ENCODE results near the gene ASPHD1. TPM values are rescaled to one million over a fixed set of nuclear protein-coding genes. Genes with fewer than 3 reads are reported as not detected.
"Not testable (repeated sequence)": the region's sequence is repeated elsewhere in the genome, so short reads cannot be mapped to it uniquely, and the experiment has no call there.

ASPHD1 gene
- total RNA-seq, 1 donor from 2014 or later = 0.16 TPM

- intact Hi-C loops (cut with micrococcal nuclease) = loop anchor here (2.0 to 5.0 kb wide), 2 partner anchors 35 to 64 kb away; partner anchors contain the start of genes CDIPT and TMEM219
Observed at GRCh38 chr16:29927070-29927905, 27.0 kb downstream of the ASPHD1 start.

DNA sequence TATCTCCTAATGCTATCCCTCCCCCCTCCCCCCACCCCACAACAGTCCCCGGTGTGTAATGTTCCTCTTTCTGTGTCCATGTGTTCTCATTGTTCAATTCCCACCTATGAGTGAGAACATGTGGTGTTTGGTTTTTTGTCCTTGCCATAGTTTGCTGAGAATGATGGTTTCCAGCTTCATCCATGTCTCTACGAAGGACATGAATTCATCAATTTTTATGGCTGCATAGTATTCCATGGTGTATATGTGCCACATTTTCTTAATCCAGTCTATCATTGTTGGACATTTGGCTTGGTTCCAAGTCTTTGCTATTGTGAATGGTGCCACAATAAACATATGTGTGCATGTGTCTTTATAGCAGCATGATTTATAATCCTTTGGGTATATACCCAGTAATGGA is 31.5 kb downstream of the ASPHD1 start:
- intact Hi-C loops (cut with micrococcal nuclease) = not testable (repeated sequence)

DNA sequence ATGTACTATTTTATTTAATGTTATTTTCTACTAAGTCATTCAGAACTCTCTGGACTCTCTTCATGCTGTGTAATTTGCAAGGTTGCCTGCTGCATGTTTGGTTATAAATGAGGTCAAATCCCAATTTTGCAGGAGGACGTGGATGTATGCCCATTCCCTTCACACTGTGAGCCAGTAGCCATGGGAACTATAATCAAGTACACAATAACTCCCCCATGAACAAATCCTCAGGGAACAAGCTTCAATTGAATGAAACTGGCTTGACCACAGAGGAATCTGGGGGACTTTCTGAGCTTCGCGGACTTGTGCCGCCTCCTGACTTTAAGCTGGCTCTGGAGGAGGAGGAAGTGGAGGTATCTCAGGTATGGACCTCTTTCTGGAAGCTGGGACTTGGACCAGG is 40.4 kb downstream of the ASPHD1 start:
- intact Hi-C loops (cut with micrococcal nuclease) = no loop called here

DNA sequence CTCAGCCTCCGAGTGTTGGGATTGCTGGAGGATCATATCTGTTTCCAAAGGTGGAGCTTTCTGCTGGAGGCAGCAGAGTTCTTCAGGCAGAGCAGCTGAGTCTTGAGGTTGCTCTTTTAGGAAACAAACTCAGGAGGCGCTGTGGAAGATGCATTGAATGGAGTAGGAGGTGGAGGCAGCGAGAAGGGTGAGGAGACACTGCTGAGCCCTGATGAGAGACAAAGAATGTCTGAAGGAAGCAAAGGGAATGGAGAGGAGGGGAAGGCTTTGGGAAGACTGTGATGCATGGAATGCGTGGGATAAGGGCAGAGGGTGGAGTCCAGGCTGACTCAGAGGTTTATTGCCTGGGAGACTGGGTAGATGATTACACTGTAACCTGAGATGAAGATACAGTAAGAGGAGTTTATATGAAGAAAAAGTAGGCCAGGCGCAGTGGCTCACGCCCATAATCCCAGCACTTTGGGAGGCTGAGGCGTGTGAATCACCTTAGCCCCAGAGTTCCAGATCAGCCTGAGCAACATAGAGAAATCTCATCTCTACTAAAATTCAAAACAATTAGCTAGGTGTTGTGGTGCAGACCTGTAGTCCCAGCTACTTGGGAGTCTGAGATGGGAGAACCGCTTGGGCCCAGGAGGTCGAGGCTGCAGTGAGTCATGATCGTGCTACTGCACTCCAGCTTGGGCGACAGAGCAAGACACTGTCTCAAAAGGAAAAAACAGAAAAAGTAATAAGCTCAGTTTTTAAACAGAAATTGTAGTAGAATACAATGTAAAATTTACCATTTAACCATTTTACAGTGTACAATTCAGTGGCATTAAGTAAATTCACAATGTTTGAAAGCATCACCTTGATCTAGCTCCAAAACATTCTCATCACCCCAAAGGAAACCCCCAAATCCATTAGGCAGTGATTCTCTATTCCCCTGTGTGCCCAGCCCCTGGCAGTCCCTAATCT is 43.8 kb downstream of the ASPHD1 start:
- intact Hi-C loops (cut with micrococcal nuclease) = no loop called here

DNA sequence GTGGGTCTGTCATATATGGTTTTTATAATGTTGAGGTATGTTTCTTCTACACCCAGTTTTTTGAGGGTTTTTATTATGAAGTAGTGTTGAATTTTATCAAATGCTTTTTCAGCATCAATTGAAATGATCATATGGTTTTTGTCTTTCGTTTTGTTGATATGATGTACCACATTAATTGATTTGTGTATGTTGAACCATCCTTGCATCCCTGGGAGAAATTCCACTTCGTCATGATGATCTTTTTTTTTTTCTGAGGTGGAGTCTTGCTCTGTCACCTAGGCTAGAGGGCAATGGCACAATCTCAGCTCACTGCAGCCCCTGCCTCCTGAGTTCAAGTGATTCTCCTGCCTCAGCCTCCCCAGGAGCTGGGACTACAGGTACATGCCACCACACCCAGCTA is 47.6 kb downstream of the ASPHD1 start:
- intact Hi-C loops (cut with micrococcal nuclease) = no loop called here

DNA sequence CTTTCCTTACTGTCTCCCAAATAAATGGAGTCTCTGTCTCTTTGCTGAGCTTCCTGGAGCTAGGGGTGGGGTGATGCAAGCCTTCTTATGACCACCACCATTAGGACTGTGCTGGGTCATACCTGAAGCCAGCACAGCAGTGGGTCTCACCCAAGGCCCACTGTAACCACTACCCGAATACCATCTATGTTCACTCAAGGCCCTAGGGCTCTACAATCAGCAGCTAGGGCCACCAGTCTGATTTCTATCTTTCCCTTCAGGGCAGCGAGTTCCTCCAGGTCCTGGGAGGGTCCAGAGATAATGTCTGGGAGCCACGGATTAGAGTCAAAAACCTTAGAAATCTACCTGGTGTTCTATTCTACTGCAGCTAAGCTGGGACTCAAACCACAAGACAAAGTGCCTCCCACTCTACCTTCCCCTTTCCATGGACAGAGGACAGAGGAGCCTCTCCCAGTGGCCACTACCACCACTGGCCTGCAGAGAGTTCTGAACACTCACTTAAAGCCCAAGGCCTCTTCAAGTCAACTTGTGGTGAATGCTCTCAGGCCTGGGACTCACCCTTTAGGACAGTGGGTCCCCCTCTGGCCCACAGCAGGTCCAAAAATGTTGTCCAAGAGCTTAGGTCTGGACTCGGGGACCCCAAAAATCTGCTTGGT is 50.6 kb downstream of the ASPHD1 start:
- intact Hi-C loops (cut with micrococcal nuclease) = no loop called here

GRCh38 chr16:29951625-29952365 is 51.5 kb downstream of the ASPHD1 start:
- intact Hi-C loops (cut with micrococcal nuclease) = no loop called here

Other genes starting within 250 kb of the ASPHD1 start
- 431 and 444 TPM in 2 replicates for gene SPN, start 237.2 kb upstream of the ASPHD1 start, total RNA-seq
- gene QPRT, start 221.3 kb upstream of the ASPHD1 start, total RNA-seq = 11.9 and 12.5 TPM in 2 replicates
- gene C16orf54, start 154.5 kb upstream of the ASPHD1 start, total RNA-seq = 64.9 and 65.4 TPM in 2 replicates
- gene ZG16, start 122.2 kb upstream of the ASPHD1 start, total RNA-seq = not detected in 2 replicates
- 168 and 169 TPM in 2 replicates for gene KIF22, start 109.7 kb upstream of the ASPHD1 start, total RNA-seq
- gene MAZ, start 94.0 kb upstream of the ASPHD1 start, total RNA-seq = 462 and 468 TPM in 2 replicates
- 0.95 and 1.1 TPM in 2 replicates for gene PRRT2, start 88.3 kb upstream of the ASPHD1 start, total RNA-seq
- 29.6 and 32.4 TPM in 2 replicates for gene PAGR1, start 84.3 kb upstream of the ASPHD1 start, total RNA-seq
- gene MVP, start 80.0 kb upstream of the ASPHD1 start, total RNA-seq = 159 and 160 TPM in 2 replicates
- 60.2 and 61.4 TPM in 2 replicates for gene CDIPT, start 37.3 kb upstream of the ASPHD1 start, total RNA-seq
- not detected in 2 replicates for gene SEZ6L2, start 938 bp upstream of the ASPHD1 start, total RNA-seq
- 34.0 and 36.1 TPM in 2 replicates for gene KCTD13, start 25.7 kb downstream of the ASPHD1 start, total RNA-seq
- 55.9 and 56.1 TPM in 2 replicates for gene TMEM219, start 61.6 kb downstream of the ASPHD1 start, total RNA-seq
- 44.2 and 45.3 TPM in 2 replicates for gene TAOK2, start 73.4 kb downstream of the ASPHD1 start, total RNA-seq
- 43.0 and 48.2 TPM in 2 replicates for gene HIRIP3, start 95.1 kb downstream of the ASPHD1 start, total RNA-seq
- 103 and 106 TPM in 2 replicates for gene INO80E, start 95.8 kb downstream of the ASPHD1 start, total RNA-seq
- 0.25 TPM in 1 of 2 replicates, not detected in the other for gene DOC2A, start 110.5 kb downstream of the ASPHD1 start, total RNA-seq
- gene C16orf92, start 122.7 kb downstream of the ASPHD1 start, total RNA-seq = not detected in 2 replicates
- 2.7 and 3.6 TPM in 2 replicates for gene TLCD3B, start 130.8 kb downstream of the ASPHD1 start, total RNA-seq
- gene ALDOA, start 165.3 kb downstream of the ASPHD1 start, total RNA-seq = 1,452 and 1,473 TPM in 2 replicates
- gene PPP4C, start 175.5 kb downstream of the ASPHD1 start, total RNA-seq = 140 and 145 TPM in 2 replicates
- gene TBX6, start 191.4 kb downstream of the ASPHD1 start, total RNA-seq = 0.89 and 1.0 TPM in 2 replicates
- gene YPEL3, start 195.7 kb downstream of the ASPHD1 start, total RNA-seq = 30.6 and 32.8 TPM in 2 replicates
- gene GDPD3, start 213.0 kb downstream of the ASPHD1 start, total RNA-seq = 7.7 and 8.7 TPM in 2 replicates
- gene MAPK3, start 222.7 kb downstream of the ASPHD1 start, total RNA-seq = 52.8 and 61.6 TPM in 2 replicates